GM12878 (cell line): ENCODE data around the gene CFLAR. TPM values are rescaled to one million over a fixed set of nuclear protein-coding genes. Genes with fewer than 3 reads are reported as not detected.

ENCODE experiments used
- CREM ChIP-seq: IDR thresholded peaks from 2 replicates; pipeline ENCODE4 v1.6.1; 2014; ENCODE audit warnings: antibody characterized with exemption, low read depth
- CUX1 ChIP-seq: IDR thresholded peaks from 2 replicates; pipeline ENCODE4 v1.6.1; 2012; ENCODE audit warnings: improper control_type of control experiment, low read depth, low read length; ENCODE audit not compliant: insufficient replicate concordance
- FOS ChIP-seq: IDR thresholded peaks from 3 replicates; pipeline ENCODE4 v1.6.1; 2011; ENCODE audit warnings: borderline replicate concordance; ENCODE audit not compliant: insufficient read length; ENCODE audit errors: extremely low read depth
- HSF1 ChIP-seq: fragments of 150-350 bp; IDR thresholded peaks from 2 replicates; pipeline ENCODE4 v1.6.1; 2014; ENCODE audit warnings: mild to moderate bottlenecking, low read depth, low read length
- JUNB ChIP-seq: IDR thresholded peaks from 2 replicates; pipeline ENCODE4 v1.6.1; 2016; ENCODE audit warnings: antibody characterized with exemption, mild to moderate bottlenecking
- MTA2 ChIP-seq: fragments of 450-650 bp; IDR thresholded peaks from 2 replicates; pipeline ENCODE4 v1.6.1; 2016; ENCODE audit warnings: low read depth, mild to moderate bottlenecking, moderate library complexity
- MTA3 ChIP-seq: IDR thresholded peaks from 2 replicates; pipeline ENCODE4 v1.6.1; 2012; ENCODE audit warnings: low read length, inconsistent platforms, borderline replicate concordance
- NR2C2 ChIP-seq: IDR thresholded peaks from 2 replicates; pipeline ENCODE4 v1.6.1; 2011; ENCODE audit warnings: borderline replicate concordance, low read depth; ENCODE audit not compliant: control insufficient read depth, insufficient read length
- NRF1 ChIP-seq: conservative IDR thresholded peaks from 2 replicates; pipeline ENCODE4 v1.6.1; 2011; ENCODE audit warnings: mild to moderate bottlenecking, low read depth, low read length, improper control_type of control experiment
- SPI1 ChIP-seq: IDR thresholded peaks from 2 replicates; pipeline ENCODE4 v1.6.1; 2011; ENCODE audit warnings: low read depth, mild to moderate bottlenecking, low read length, moderate library complexity, borderline replicate concordance; ENCODE audit not compliant: insufficient read depth
- ZNF274 ChIP-seq: IDR thresholded peaks from one replicate; pipeline ENCODE4 v1.8.0; 2011; ENCODE audit not compliant: insufficient read length, insufficient read depth
- polyA plus RNA-seq, 11 experiments: library from polyadenylated mRNA; depleted of rRNA in 4 of 11; unstranded in 6 of 11; stranded (reverse) in 5 of 11; fragments of >200 nt; fragmentation: Nextera tagmentation in 4 of 11; fragmentation: Illumina TruSeq in 1 of 11; extraction: Ambion mirVana in 4 of 11; extraction: Trizol in 1 of 11; gene quantifications; 1 replicate in 1 of 11; 2 replicates in 10 of 11; pipeline versions ENCODE4 v1.2.1 to v1.2.3, GENCODE V29; 2011 to 2016; ENCODE audit warnings: inconsistent platforms in 2 of 11, missing spikeins in 2 of 11, low read depth in 1 of 11
- total RNA-seq, 4 experiments: library from RNA; depleted of rRNA in 3 of 4; stranded (reverse); fragments of >200 nt in 3 of 4; fragmentation: Illumina TruSeq in 1 of 4; extraction: Trizol in 1 of 4; gene quantifications; 2 replicates each; pipeline versions ENCODE4 v1.2.1 to v1.2.3, GENCODE V29; 2013 to 2021

Gene CFLAR
- total and polyA plus RNA-seq, 10 of the 15 experiments (the other 5 are each of a cell fraction or from before 2014, with no cell fraction given) = 80.6 to 181 (median 101) TPM

- TF ChIP-seq MTA2 = peak; percentile 33; the same call in 1 of the 2 replicates
- TF ChIP-seq SPI1 = no peak
- peak; percentile 36; the same call in 1 of the 2 replicates for TF ChIP-seq JUNB
- no peak for TF ChIP-seq FOS
- peak; percentile 20 for TF ChIP-seq CUX1
- TF ChIP-seq HSF1 = no peak
- no peak for TF ChIP-seq MTA3
- TF ChIP-seq NR2C2 = no peak
- no peak for TF ChIP-seq NRF1
- TF ChIP-seq CREM = peak; percentile 38; the same call in 1 of the 2 replicates
- no peak for TF ChIP-seq ZNF274
- TF ChIP-seq, all 136 proteins: peak for 34
Measured at GRCh38 chr2:201126308-201127151, 10.6 kb downstream of the CFLAR start (continued).
